ENCODE results near the gene SETD9. TPM values are rescaled to one million over a fixed set of nuclear protein-coding genes. Genes with fewer than 3 reads are reported as not detected.

Gene SETD9
- total and polyA plus RNA-seq, 2 of the 13 experiments (the other 11 are each of a cell fraction or from before 2014, with no cell fraction given): 4.8 to 17.8 TPM

DNA sequence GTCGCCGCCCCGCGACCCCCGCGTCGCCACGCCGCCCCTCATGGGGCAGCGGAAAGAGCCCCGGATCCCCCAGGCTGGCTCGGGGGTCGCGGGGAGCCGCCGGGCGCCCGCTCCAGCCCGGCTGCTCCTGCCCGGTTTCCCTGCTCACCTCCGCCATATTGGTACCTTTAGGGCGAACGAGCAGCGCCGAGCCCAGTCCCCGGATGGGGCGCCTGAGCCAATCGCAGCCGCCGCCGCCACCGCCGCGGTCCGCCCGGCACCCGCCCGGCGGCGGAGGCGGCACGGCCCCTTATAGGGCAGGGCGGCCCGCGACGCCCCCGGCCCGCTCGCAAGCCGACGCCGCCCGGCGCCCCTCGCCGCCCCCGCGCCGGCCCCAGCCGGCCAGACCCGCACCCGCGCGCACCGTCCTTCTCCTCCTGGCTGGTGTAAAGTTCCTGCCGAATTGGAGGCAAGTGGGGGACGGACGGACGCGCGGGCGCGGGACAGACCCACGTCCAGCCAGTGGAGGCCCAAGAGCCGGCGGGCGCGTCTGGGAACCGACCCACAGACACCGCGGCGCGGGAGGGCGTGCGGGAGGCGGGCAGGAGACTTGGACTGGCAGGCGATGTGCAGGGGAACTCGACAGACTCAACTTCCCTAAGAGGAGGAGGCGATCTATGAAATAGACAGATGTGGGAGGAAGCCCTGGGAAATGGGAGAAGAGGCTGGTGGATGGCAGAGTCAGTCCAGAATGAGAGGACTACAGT lies 42.7 kb downstream of the SETD9 start, which contains the start of gene MIER3 (continued):
- TF ChIP-seq, protein P1, sequence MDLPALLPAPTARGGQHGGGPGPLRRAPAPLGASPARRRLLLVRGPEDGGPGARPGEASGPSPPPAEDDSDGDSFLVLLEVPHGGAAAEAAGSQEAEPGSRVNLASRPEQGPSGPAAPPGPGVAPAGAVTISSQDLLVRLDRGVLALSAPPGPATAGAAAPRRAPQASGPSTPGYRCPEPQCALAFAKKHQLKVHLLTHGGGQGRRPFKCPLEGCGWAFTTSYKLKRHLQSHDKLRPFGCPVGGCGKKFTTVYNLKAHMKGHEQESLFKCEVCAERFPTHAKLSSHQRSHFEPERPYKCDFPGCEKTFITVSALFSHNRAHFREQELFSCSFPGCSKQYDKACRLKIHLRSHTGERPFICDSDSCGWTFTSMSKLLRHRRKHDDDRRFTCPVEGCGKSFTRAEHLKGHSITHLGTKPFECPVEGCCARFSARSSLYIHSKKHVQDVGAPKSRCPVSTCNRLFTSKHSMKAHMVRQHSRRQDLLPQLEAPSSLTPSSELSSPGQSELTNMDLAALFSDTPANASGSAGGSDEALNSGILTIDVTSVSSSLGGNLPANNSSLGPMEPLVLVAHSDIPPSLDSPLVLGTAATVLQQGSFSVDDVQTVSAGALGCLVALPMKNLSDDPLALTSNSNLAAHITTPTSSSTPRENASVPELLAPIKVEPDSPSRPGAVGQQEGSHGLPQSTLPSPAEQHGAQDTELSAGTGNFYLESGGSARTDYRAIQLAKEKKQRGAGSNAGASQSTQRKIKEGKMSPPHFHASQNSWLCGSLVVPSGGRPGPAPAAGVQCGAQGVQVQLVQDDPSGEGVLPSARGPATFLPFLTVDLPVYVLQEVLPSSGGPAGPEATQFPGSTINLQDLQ (CRISPR knock-in tag; IDR thresholded peaks at IDR 0.05): no peak
- no peak for TF ChIP-seq REXO4 (CRISPR knock-in tag; IDR thresholded peaks at IDR 0.05; ENCODE audit: borderline replicate concordance)
- TF ChIP-seq CREM (IDR thresholded peaks at IDR 0.05): no peak
- TF ChIP-seq CREM (CRISPR knock-in tag; IDR thresholded peaks at IDR 0.05): no peak
- no peak for TF ChIP-seq HHEX (CRISPR knock-in tag; IDR thresholded peaks at IDR 0.05)
- peak; percentile 44; the same call in 1 of the 2 replicates for TF ChIP-seq ZNF772 (CRISPR knock-in tag; IDR thresholded peaks at IDR 0.05)
- TF ChIP-seq WIZ (CRISPR knock-in tag; IDR thresholded peaks at IDR 0.05): no peak
- TF ChIP-seq PCBP2 (optimal IDR thresholded peaks at IDR 0.05; ENCODE audit: low read depth, low read length, poor library complexity, severe bottlenecking): no peak
- no peak for TF ChIP-seq MZF1 (CRISPR knock-in tag; IDR thresholded peaks at IDR 0.05; ENCODE audit: borderline replicate concordance)
- no peak for TF ChIP-seq ZNF280B (CRISPR knock-in tag; IDR thresholded peaks at IDR 0.05; ENCODE audit: borderline replicate concordance)
- TF ChIP-seq ATF6 (CRISPR knock-in tag; conservative IDR thresholded peaks at IDR 0.05): no peak
- TF ChIP-seq, protein P2, sequence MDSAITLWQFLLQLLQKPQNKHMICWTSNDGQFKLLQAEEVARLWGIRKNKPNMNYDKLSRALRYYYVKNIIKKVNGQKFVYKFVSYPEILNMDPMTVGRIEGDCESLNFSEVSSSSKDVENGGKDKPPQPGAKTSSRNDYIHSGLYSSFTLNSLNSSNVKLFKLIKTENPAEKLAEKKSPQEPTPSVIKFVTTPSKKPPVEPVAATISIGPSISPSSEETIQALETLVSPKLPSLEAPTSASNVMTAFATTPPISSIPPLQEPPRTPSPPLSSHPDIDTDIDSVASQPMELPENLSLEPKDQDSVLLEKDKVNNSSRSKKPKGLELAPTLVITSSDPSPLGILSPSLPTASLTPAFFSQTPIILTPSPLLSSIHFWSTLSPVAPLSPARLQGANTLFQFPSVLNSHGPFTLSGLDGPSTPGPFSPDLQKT (CRISPR knock-in tag; IDR thresholded peaks at IDR 0.05; ENCODE audit: borderline replicate concordance): no peak
- no peak for TF ChIP-seq SKI (IDR thresholded peaks at IDR 0.05; ENCODE audit: partially characterized antibody)
- no peak for TF ChIP-seq ERF (CRISPR knock-in tag; IDR thresholded peaks at IDR 0.05)
- TF ChIP-seq SAFB2 (CRISPR knock-in tag; IDR thresholded peaks at IDR 0.05; ENCODE audit: borderline replicate concordance, low read depth): no peak
- TF ChIP-seq, protein P3, sequence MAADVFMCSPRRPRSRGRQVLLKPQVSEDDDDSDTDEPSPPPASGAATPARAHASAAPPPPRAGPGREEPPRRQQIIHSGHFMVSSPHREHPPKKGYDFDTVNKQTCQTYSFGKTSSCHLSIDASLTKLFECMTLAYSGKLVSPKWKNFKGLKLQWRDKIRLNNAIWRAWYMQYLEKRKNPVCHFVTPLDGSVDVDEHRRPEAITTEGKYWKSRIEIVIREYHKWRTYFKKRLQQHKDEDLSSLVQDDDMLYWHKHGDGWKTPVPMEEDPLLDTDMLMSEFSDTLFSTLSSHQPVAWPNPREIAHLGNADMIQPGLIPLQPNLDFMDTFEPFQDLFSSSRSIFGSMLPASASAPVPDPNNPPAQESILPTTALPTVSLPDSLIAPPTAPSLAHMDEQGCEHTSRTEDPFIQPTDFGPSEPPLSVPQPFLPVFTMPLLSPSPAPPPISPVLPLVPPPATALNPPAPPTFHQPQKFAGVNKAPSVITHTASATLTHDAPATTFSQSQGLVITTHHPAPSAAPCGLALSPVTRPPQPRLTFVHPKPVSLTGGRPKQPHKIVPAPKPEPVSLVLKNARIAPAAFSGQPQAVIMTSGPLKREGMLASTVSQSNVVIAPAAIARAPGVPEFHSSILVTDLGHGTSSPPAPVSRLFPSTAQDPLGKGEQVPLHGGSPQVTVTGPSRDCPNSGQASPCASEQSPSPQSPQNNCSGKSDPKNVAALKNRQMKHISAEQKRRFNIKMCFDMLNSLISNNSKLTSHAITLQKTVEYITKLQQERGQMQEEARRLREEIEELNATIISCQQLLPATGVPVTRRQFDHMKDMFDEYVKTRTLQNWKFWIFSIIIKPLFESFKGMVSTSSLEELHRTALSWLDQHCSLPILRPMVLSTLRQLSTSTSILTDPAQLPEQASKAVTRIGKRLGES (CRISPR knock-in tag; IDR thresholded peaks at IDR 0.05; ENCODE audit: borderline replicate concordance): no peak
- TF ChIP-seq CBX1 (IDR thresholded peaks at IDR 0.05; ENCODE audit: low read depth): no peak
- TF ChIP-seq ZNF234 (CRISPR knock-in tag; conservative IDR thresholded peaks at IDR 0.05): no peak
- no peak for TF ChIP-seq ZNF558 (CRISPR knock-in tag; IDR thresholded peaks at IDR 0.05; ENCODE audit: borderline replicate concordance)

Measured in HepG2 (cell line).